SK-N-DZ (cell line): ENCODE results near the gene MAPK8IP1.
A peak's percentile ranks its signal among the peaks of the same experiment; 100 is the strongest.

Experiments used
- DNase-seq: peaks from one replicate; pipeline ENCODE4 v3.0.0-alpha.2; 2015; ENCODE audit warnings: low spot score

Gene MAPK8IP1

GRCh38 chr11:45859661-45860140, 25.8 kb upstream of the MAPK8IP1 start:
- no peak for DNase-seq

DNA sequence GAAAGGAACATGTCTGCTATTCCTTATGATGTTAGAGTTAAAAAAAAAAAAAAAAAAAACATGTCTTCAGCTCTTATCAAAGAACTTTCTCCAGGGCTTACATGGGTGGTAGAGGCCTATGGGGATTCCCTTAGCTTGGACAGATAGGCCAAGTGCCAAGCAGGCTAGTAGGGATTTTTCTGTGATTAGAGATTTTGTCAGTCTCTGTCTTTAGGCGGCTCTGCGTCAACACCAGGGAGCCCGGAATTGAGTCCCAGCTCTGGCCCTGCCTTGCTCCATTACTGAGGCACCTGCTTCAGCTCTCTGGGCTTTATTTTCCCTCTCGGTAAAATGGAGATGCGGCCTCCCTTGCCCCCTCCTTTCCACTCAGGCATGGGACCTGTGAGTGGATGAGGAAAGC, 25.1 kb upstream of the MAPK8IP1 start:
- no peak for DNase-seq

DNA sequence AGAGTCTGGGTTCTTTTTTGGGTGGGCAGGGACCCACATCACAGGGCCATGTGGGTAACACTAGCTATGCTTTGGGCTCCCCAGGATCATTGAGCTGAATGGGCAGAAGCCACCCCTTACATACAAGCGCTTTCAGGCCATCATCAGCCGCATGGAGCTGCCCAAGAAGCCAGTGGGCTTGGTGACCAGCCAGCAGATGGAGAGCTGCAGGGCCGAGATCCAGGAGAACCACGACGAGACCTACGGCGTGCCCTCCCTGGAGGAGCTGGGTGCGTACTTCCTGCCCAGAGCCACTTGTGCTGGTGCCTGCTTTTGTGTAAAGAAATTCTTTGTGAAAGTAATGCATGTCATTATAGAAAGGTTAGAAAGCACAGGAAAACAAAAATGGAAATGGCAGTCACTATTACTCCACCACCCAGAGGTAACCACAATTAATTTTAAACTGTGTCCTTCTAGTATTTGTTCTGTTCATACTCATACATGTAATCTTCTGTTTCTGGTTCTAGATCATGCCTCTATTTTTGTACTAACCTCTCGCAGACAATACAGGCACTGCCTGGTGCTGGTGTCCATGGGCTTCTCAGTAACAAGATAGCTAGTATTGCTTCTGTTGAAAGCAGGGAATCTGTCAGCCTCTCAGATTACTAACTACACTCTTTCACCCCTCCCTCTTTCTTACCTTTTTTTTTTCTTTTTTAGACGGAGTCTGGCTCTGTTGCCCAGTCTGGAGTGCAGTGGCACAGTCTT, 24.5 kb upstream of the MAPK8IP1 start:
- DNase-seq, result no peak

DNA sequence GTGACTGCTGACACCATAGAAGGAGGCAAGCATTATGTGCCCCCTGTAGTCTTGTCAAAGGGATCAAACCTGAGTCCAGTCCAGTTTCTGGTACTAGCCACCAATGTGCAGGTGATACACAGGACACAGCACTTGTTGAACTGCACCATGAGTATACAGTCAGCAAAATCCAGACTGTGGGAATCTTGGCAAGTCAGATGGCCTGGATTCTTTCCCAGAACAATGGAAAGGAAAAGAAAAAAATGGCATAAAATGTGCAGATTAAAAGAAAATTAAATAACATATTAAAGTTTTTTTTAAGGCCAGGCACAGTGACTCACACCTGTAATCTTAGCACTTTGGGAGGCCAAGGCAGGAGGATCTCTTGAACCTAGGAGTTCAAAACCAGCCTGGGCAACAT, 21.4 kb upstream of the MAPK8IP1 start:
- no peak for DNase-seq

GRCh38 chr11:45869551-45869950, 15.9 kb upstream of the MAPK8IP1 start:
- no peak for DNase-seq

DNA sequence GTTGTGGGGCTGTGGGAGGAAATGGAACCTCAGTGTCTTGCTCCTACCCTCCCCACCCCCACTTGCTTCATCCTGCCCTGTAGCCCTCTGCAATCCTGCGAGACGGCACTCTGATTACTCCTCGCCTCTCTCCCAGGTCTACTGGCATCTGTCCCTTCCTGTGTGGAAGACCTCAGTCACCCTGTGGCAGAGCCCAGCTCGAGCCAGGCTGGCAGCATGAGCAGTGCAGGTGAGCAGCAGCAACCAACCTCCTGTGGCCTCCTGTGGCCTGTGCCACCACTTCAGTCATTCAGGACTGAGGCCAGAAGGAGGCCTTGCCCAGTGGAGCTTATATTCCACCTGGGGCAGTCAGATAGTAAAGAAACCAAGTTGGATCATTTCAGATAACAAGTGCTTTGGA, 14.7 kb upstream of the MAPK8IP1 start:
- DNase-seq, result no peak

DNA sequence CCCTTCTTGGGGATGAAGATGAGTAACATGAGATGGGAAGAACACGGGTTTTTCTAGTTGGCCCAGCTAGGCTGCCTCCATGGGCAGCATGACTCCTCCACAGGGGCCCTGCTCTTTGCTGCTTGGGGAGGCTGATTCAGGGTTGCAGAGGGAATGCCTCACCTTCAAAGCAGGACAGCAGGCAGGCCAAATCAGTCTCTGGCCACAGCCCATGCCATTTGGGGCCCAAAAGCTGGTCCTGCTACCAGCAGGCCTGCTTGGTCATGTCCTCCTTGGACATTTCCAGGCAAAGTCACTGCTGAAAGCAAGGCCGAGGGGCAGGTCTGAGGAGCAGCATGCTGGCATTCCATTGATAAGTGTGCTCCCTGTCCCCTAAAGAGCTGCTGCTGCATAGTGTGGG, 13.8 kb upstream of the MAPK8IP1 start:
- DNase-seq, result no peak

DNA sequence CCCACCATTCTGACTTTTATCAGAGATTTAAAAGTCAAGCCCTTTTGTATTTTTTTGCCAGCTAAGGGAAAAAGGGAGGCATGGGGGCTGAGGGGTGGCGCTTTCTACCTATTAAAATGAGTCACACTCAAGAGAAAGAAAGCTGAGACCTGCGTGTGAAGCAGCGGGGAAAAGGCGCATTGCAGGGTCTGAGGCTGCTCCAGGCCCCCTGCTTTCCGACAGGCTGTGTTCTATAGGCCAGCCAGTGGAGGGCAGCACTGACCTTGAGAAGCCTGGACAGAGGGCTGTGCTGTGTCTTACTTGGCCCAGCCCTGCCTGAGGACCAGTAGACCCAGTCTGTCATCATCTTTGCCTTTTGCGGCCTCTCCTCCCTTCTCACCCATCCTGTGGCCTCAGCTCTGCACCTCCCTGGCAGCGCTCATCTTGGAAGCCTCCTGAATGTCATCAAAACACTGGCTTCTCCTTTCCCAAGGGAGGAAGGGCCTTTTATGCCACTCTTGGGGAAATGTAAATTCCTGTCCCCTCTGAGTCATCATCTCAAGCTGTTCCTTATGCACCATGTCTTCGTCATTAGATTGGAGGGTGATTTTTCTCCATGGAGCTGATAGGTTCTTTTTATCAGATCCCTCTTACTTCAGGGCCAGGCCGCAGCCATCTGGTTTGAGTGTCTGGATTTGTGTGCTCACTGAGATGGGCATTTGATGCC, 12.6 kb upstream of the MAPK8IP1 start:
- peak; percentile 83 for DNase-seq

- no peak for DNase-seq
These were observed 9.1 kb upstream of the MAPK8IP1 start for GRCh38 chr11:45876401-45876800.

GRCh38 chr11:45877221-45877620, 8.2 kb upstream of the MAPK8IP1 start:
- DNase-seq, result no peak

GRCh38 chr11:45877845-45878244, 7.6 kb upstream of the MAPK8IP1 start:
- DNase-seq, result no peak

DNA sequence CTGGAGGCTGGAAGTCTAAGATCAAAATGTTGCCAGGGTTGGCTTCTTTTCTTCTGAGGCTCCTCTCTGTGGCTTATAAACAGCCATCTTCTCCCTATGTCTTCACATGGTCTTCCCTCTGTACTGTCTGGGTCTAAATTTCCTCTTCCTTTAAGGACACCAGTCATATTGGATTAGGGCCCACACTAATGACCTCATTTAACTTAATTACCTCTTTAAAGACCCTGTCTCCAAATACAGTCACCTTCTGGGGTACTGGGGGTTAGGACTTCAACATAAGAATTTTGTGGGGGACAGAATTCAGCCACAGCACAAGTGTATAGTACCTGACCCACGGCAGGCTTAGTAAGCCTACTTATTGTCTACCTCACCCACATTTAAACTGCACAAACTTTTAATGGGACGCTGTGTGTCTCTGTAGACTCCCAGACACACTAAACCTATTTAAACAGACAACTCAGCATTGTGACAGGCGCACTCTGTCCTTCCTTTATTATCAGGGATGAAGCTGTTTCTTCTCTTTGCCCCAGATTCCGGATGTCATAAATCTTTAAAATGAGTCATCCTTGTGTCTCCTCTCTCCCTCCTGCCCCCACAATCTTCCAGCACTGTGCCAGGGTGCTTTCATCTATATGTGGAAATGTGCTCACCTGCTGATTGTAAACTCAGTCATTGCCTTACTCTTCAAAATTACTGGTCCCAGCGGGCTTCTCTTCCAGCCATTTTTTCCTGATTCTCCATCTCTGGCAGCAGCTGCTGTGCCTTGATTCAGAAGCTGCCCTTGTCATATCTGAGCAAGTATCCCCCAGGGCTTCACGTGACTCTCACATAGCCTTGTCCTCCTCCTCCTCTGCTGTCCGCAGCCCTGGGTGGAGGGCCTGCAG, 5.4 kb upstream of the MAPK8IP1 start:
- peak; percentile 79 for DNase-seq

DNA sequence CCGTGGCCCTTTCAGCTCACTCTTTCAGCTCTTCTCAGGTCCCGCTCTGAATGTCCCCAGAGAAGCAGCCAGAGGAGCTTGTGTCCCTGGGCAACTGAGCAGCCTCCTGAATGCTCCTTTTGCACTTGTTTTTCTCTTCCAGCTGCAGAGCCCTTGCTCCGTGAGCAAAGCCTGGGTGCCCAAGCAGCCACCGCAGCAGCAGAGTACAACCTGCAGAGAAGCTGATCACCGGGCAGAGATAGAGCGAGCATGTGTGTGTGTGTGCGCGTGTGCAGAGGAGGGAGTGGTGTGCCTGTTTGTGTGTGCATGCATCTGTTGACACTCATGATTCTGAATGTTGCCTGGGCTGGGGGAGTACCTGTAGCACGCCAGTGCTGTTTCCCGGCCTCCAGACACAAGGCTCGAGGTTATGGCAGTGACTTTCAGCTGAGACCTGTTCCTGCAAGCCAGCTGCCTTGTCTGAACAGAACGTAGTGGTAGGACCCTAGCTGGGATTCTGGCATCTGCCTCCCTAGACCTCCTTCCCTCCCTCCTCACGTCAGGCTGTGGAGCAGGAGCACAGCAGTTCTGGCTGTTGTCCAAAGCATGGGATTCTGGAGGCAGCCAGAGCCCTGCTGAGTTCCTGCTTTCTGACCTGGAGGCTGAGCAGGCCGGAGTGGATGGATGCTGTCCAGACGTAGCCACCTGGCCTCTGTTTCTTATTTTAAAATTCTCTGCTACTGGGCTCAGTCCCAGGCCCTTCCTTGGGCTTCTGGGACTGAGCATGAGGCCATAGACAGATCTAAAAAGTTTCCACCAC, 4.5 kb upstream of the MAPK8IP1 start:
- peak; percentile 49 for DNase-seq

DNA sequence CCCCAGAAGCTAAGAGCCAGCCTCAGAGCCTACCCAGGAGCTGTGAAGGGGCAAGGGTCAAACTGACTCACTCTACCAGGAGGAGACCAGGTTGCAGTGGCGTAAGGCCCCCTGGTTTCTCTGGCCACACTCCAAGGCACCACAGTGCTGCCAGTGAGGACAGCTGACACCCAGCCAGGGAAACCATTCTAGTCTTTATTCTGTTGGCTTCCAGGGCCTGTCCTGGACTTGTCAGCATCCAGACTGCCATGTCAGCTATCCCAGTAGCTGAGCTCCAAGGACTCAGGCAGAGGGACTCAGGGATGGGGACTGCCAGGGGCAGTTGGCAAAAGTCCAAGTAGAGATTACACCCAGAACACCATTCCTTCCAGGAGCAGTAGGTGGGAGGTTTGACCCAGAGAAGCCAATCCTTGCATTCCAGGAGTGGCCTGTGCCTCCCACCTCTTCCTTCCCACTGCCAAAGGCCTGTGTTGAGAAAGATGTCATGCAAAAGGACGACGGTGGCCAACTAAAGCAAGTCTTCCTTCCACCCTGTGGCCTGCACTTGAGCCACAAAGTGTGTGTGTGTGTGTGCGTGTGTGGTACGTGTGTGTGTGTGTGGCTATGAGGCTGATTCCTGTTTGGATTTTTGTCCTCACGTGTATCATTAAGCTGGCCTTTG, 3.6 kb upstream of the MAPK8IP1 start:
- no peak for DNase-seq

- DNase-seq, result no peak
These were observed 760 bp upstream of the MAPK8IP1 start for GRCh38 chr11:45884596-45885185.

GRCh38 chr11:45885921-45886721, 670 bp downstream of the MAPK8IP1 start:
- DNase-seq, result no peak

DNA sequence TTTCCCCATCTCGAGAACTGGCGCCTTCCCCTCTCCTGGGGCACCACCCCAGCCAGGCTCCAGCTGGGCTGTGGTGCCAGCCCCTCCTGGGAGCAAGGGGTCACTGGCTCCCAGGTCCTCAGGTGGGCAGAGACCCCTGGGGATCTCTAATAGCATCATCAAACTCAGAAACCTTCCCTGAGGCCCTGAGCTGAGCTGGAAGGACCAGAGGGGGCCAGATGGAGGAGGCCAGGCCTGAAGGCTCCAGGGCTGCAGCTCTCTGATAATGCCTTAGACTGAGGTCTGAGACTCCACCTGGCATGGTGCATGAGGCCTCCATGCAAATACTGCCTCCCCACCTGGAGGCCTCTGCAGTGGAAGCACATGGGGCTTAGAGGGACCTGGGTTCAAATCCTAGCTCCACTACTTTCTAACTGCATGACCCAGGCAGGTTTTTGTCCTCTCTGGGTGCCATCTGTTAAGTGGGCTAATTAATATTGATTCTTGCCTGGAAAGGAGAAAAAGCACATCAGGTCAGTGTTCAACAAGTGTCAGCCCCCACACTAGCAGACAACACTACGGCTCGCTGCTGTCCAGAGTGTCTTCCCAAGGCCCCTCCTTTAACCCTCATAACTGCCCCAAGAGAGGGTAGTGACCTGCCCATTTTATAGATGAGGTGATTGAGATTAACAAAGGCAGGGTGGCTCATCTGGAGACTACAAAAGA, 1.5 kb downstream of the MAPK8IP1 start:
- no peak for DNase-seq

DNA sequence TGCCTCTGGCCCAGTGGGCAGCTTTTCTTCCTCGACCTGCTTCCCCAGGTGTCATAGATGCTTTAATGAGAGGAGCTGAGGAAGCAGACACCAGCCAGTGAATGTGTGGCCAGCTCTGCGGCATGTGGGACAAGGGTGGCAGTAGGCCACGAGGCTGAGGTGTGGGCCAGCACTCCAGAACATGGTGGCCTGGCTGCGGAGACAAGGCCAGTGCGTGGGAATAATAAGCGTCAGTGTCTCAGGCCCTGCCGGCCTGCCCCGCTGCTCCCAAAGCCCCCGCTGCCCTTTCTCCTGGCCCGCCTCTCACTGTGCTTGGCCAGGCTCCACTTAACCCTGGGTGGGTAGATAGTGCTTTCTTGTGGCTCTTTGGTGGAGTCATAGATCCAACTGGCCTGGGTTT, 2.1 kb downstream of the MAPK8IP1 start:
- DNase-seq, result no peak

DNA sequence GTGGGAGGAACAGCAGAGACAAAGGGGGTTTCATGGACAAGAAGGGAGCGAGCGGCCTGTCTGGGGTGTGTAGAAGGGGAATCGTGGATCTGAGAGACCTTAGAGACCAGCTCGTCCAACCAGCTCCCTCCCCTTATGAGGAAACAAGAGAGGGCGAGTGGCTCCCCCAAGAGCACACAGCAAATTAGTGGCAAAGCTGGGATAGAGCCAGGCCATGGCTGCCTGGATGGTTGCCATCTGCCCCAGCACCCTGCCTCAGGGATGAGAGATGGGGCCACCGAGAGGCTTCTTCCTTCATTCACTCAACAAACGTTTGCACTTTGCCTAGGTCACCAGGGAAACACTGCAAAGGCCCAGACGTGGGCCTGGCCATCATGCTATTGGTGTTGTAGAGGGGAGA, 4.1 kb downstream of the MAPK8IP1 start:
- DNase-seq, result no peak
